ENCODE measurements around the gene LENEP.

- TF ChIP-seq CTCF (conservative IDR thresholded peaks at IDR 0.05; ENCODE audit: low read length), result 0 out of 2 replicates have a peak, but pooled peaks have one; percentile 17
- no peak for TF ChIP-seq EZH2phosphoT487 (IDR thresholded peaks at IDR 0.05; ENCODE audit: borderline replicate concordance, low read depth, low read length)
Observed at GRCh38 chr1:155003766-155004351, 10.5 kb downstream of the LENEP start.
